IgD-negative memory B cell (primary cell): ENCODE data around the gene HDDC3. TPM values are rescaled to one million over a fixed set of nuclear protein-coding genes. Genes with fewer than 3 reads are reported as not detected.
"Not testable (repeated sequence)": the region's sequence is repeated elsewhere in the genome, so short reads cannot be mapped to it uniquely, and the experiment has no call there.

Source experiments
- H3K27ac Mint-ChIP-seq, 3 donors: one replicate each; pipeline ENCODE4 v1.8.0; 2020 to 2022; ENCODE audit warnings: mild to moderate bottlenecking in 3 of 3, mixed read lengths in 3 of 3, moderate library complexity in 1 of 3
- H3K27me3 Mint-ChIP-seq: one replicate; pipeline ENCODE4 v1.8.0; 2021; ENCODE audit warnings: mixed read lengths
- H3K36me3 Mint-ChIP-seq: one replicate; pipeline ENCODE4 v1.8.0; 2020; ENCODE audit warnings: mild to moderate bottlenecking, mixed read lengths
- H3K4me1 Mint-ChIP-seq, 3 donors: one replicate each; pipeline ENCODE4 v1.8.0; 2020 to 2022; ENCODE audit warnings: mixed read lengths in 3 of 3, mild to moderate bottlenecking in 1 of 3
- H3K4me3 Mint-ChIP-seq, 4 donors: one replicate each; pipeline ENCODE4 v1.8.0; 2020 to 2022; ENCODE audit warnings: mild to moderate bottlenecking in 4 of 4, mixed read lengths in 4 of 4, moderate library complexity in 3 of 4
- H3K9me3 Mint-ChIP-seq, 3 donors: one replicate each; pipeline ENCODE4 v1.8.0; 2020 to 2021; ENCODE audit warnings: mixed read lengths in 3 of 3, mild to moderate bottlenecking in 1 of 3
- polyA plus RNA-seq: library from polyadenylated mRNA; unstranded; fragments of 300-500 nt; fragmentation: Illumina TruSeq; gene quantifications from one replicate; pipeline ENCODE4 v1.2.3, GENCODE V29; 2021

HDDC3 gene
- polyA plus RNA-seq, 1 donor from 2014 or later, result 29.4 TPM

DNA sequence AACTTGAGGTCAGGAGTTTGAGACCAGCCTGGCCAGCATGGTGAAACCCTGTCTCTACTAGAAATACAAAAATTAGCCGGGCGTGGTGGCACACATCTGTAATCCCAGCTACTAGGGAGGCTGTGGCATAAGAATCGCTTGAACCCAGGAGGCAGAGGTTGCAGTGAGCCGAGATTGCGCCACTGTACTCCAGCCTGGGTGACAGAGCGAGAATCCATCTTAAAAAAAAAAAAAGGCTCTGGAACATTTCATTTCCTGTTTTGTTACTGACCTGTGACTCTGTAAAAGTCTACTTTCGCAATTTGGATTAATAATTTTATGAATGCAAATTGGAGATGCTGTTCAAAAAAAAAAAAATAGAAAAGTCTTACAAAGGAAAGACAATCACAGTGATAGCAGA is 4.2 kb downstream of the HDDC3 start:
- not testable (repeated sequence) for H3K27me3 Mint-ChIP-seq, H3K27ac Mint-ChIP-seq, H3K36me3 Mint-ChIP-seq, H3K9me3 Mint-ChIP-seq
- Mint-ChIP-seq H3K4me1 (peaks cover 24 to 26% (median 24%) of the 10 kb centered on the region in 3 donors), H3K4me3 (peak overlapping the region in 2 of 4 donors; percentile 21 to 89)

DNA sequence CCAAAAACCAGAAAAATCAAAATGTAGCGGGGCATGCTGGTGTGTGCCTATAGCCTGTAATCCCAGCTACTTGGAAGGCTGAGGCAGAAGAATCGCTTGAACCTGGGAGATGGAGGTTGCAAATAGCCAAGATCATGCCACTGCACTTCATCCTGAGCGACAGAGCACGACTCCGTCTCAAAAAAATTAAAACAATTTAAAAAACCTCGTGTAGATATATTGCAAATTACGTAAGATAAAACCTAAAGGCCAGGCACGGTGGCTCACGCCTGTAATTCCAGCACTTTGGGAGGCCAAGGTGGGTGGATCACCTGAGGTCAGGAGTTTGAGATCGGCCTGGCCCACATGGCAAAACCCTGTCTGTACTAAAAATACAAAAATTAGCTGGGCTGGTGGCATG is 5.6 kb downstream of the HDDC3 start:
- H3K27ac Mint-ChIP-seq, H3K36me3 Mint-ChIP-seq, H3K27me3 Mint-ChIP-seq, H3K9me3 Mint-ChIP-seq: not testable (repeated sequence)
- Mint-ChIP-seq H3K4me3 (peak overlapping the region in 3 of 4 donors; percentile 4 to 57 (median 39)), H3K4me1 (peaks cover 18 to 22% (median 21%) of the 10 kb centered on the region in 3 donors)

DNA sequence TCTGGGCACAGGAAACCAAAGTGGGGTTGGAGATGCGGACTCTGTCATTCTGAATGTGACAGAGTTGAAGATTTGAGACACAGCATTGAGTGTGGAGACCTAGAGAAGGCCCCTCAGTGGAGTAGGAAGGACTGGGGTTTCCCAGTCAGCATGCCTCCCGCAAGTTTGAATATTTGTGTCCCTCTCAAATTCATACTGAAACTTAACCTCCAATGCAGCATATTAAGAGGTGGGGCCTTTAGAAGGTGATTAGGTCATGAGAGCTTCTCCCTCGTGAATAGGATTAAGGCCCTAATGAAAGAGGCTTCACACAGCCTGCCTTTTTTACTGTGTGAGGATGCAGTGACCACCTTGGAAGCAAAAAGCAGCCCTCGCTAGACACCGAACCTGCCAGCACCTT is 8.0 kb downstream of the HDDC3 start:
- no peaks in the 10 kb centered on the region for H3K9me3 Mint-ChIP-seq
- peak overlapping the region in 1 of 4 donors; percentile 55 for H3K4me3 Mint-ChIP-seq
- H3K27me3 Mint-ChIP-seq, result no peaks in the 10 kb centered on the region
- peak overlapping the region in 1 of 3 donors; percentile 40 for H3K27ac Mint-ChIP-seq
- peaks cover 6% of the 10 kb centered on the region for H3K36me3 Mint-ChIP-seq
- H3K4me1 Mint-ChIP-seq, result peaks cover 4 to 6% (median 5%) of the 10 kb centered on the region in 3 donors

DNA sequence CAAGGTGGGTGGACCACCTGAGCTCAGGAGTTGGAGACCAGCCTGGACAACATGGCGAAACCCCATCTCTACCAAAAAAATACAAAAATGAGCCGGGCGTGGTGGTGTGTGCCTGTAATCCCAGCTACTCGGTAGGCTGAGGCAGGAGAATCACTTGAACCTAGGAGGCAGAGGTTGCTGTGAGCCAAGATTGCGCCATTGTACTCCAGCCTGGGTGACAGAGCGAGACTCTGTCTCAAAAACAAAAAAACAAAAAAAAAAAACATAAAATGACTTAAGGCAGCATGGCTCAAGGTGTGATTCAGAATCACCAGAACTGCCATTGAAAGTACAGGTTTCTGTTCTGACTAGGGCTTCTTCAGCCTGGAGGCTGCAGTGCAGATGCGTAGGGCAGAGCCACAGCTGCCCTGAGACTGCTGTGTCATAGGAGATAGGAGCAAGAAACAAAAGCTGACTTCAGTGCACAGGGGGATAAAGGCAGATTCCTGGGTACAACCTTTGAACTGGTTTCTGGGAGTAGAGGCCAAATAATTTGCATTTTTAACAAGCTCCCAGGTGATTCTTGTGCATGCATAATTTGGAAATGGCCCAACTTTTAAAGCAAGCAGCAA is 9.5 kb downstream of the HDDC3 start:
- not testable (repeated sequence) for H3K9me3 Mint-ChIP-seq, H3K4me1 Mint-ChIP-seq, H3K27ac Mint-ChIP-seq, H3K36me3 Mint-ChIP-seq, H3K27me3 Mint-ChIP-seq
- H3K4me3 Mint-ChIP-seq, result peak overlapping the region in 1 of 4 donors; percentile 50

DNA sequence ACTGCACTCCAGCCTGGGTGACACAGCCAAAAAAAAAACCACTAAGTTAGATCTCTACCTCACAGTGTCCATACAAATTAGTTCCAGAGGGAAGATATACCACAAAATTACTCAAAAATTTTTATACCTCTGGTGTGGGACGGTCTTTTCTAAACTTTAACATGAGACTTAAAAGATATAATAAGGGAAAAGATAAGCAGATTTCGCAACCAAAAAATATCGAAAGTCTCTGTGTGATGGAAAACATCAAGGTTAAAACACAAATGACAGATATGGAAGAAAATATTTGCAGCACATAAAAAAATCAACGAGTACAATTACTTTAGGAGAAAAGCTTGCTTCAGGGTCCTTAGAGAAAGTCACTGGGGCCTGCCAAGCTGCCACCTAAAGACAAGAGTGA is 10.5 kb downstream of the HDDC3 start:
- Mint-ChIP-seq H3K4me1 (peaks cover 0 to 4% (median 4%) of the 10 kb centered on the region in 3 donors), H3K9me3 (no peaks in the 10 kb centered on the region), H3K27ac (no peak overlapping the region), H3K4me3 (no peak overlapping the region), H3K27me3 (no peaks in the 10 kb centered on the region), H3K36me3 (peaks cover 8% of the 10 kb centered on the region)

DNA sequence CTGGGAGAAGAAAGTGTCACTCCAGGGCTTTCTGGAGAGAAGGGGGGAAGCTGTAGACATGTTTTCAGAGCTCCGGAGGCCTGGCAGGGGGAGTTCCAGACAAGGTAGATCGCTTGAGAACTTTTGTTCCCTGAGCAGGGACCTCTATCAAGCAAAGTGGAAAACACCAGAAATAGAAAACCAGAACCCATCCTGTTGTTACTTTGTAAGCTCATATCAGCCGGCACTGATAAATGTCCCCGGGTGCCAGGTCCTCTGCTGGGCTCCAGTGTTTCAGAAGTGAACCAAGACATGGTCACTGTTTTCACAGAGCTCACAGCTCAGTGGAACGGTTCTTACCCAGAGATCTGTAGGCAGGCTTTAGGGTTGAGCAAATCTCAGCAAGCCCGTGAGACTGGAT is 13.5 kb downstream of the HDDC3 start:
- peaks cover 6% of the 10 kb centered on the region for H3K36me3 Mint-ChIP-seq
- H3K27me3 Mint-ChIP-seq, result no peaks in the 10 kb centered on the region
- no peaks in the 10 kb centered on the region for H3K9me3 Mint-ChIP-seq
- peaks cover 0 to 4% (median 0%) of the 10 kb centered on the region in 3 donors for H3K4me1 Mint-ChIP-seq
- no peak overlapping the region for H3K27ac Mint-ChIP-seq
- no peak overlapping the region for H3K4me3 Mint-ChIP-seq

DNA sequence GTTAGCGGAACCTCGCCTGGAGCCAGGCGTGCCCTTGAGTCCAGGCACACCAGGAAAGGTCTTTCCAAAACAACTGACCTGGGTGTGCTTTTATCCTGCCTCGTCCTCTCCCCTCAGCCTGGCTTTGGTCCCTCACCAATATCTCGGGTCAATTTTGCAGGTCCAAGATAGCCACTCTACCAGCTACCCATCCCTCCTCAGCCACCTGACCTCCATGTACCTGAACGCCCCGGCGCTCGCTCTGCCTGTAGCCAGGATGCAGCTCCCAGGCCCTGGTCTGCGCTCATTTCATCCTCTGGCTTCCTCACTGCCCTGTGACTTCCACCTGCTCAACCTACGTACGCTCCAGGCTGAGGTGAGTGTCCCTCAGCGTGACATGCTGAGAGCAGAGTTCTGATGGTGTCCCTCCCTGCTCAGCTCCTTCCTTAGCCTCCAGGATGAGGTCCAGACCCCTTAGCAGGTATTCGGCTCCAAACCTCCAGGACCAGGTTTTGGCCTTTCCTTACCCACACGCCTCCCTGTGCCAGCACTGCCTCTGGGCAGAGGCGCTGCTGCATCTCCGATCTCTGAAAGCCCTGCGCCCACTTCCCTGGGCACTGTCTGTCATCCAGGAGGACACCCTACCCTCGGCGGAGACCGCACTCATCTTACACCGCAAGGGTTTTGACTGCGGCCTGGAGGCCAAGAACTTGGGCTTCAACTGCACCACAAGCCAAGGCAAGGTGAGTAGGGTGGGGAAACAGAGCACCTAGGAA is 14.1 kb downstream of the HDDC3 start:
- H3K4me3 Mint-ChIP-seq, result no peak overlapping the region
- H3K4me1 Mint-ChIP-seq, result peaks cover 0 to 4% (median 0%) of the 10 kb centered on the region in 3 donors
- no peaks in the 10 kb centered on the region for H3K27me3 Mint-ChIP-seq
- peaks cover 6% of the 10 kb centered on the region for H3K36me3 Mint-ChIP-seq
- H3K27ac Mint-ChIP-seq, result peak overlapping the region in 1 of 3 donors; percentile 93
- no peaks in the 10 kb centered on the region for H3K9me3 Mint-ChIP-seq

DNA sequence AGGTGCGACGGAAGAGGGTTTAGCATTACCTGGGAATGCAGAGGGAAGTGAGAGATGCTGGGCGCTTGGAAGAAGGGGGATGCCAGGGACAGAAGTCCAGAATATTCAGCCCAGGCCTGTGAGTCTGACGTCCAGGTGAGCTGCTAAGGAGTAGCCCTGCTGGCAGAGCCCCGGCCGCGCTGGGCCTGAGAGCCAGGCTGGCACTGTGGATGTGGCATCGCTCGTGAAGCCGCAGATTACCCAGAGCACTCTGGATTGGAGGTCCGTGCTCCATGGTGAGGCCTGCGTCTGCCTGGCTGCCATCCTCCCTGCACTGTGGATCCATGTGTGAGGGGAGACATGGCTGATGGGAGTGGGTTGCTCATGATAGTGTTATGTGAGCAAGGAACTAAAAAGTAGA is 14.8 kb downstream of the HDDC3 start:
- no peak overlapping the region for H3K4me3 Mint-ChIP-seq
- peak overlapping the region in 1 of 3 donors; percentile 93 for H3K27ac Mint-ChIP-seq
- H3K27me3 Mint-ChIP-seq, result no peaks in the 10 kb centered on the region
- no peaks in the 10 kb centered on the region for H3K9me3 Mint-ChIP-seq
- peaks cover 0 to 4% (median 0%) of the 10 kb centered on the region in 3 donors for H3K4me1 Mint-ChIP-seq
- H3K36me3 Mint-ChIP-seq, result peaks cover 6% of the 10 kb centered on the region

DNA sequence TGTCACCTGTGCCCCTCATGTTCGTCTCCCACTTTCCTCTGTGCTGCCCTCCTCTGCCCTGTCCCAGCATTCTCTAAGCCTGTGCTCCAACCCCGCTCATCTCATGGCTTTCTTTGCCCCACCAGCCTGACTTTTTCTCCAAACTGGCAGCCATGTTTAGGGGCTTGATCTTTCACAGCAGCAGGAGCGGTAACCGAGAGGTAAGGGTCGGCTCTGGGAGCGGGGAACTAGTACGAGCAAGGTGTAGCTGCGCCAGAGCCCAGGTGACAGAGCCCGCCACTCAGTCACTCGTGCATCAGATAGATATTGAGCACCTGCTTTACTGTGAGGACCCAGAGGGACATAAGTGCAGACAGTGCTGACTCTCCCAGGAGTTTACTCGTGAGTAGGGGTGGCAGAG is 15.9 kb downstream of the HDDC3 start:
- no peaks in the 10 kb centered on the region for H3K9me3 Mint-ChIP-seq
- no peak overlapping the region for H3K4me3 Mint-ChIP-seq
- no peaks in the 10 kb centered on the region for H3K27me3 Mint-ChIP-seq
- H3K4me1 Mint-ChIP-seq, result peaks cover 0 to 4% (median 0%) of the 10 kb centered on the region in 3 donors
- peak overlapping the region in 1 of 3 donors; percentile 51 for H3K27ac Mint-ChIP-seq
- H3K36me3 Mint-ChIP-seq, result peaks cover 8% of the 10 kb centered on the region

DNA sequence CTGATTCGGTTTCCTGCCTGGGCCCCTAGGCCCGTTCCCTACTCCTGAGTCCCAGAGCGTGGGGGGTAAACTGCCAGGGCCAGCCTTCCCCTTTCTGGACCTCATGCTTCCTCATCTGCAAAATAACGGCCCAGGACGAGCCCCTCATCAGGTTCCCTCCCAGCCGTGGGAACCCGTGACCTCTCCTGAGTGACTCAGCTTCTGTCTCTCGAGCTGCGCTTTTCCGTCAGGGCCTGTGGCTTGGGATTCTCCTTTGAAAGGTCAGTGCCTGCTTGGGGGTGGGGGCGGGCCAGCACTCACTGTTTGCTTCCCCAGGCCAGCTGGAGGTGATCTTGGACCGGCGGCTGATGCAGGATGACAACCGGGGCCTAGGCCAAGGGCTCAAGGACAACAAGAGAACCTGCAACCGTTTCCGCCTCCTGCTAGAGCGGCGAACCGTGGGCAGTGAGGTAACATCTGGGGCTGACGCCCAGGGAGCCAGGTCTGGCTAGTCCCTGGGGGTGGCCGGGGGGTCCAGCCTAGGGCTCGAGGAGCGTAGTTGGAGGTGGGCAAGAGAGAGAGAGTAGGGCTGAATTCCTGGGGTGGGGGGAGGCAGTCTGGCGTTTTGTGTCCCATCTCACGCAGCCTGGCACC is 16.4 kb downstream of the HDDC3 start:
- Mint-ChIP-seq H3K4me3 (peak overlapping the region in 2 of 4 donors; percentile 25 to 37), H3K27me3 (no peaks in the 10 kb centered on the region), H3K27ac (no peak overlapping the region), H3K36me3 (peaks cover 8% of the 10 kb centered on the region), H3K4me1 (peaks cover 0 to 2% (median 0%) of the 10 kb centered on the region in 3 donors), H3K9me3 (no peaks in the 10 kb centered on the region)

DNA sequence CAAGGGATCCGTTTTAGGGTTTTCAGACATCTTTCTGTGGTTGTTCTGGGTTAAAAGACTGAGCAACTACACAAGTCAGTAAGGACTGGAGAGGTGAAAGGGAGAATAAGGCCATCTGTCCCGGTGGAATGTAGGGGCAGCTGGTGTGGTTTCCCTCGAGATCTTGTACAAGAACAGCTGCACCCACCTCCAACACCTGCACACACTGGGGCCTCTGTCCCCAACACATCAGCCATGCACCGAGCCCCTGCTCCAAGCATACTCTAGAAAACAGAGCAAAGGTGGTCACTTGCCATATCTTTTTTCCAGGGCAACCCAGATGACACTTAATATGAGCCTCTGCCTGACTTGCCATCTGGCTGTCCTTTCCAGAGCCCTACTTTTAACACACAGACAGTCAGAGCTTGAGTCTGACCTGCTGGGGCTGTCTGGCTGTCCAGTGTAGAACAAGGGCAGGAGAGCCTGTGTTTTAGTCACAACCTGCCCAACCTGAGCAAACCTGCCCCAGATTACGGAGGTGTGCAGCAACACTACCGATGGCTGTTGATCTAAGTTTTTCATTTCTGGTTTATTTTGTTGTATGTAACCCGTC is 17.0 kb downstream of the HDDC3 start:
- Mint-ChIP-seq H3K9me3 (no peaks in the 10 kb centered on the region), H3K27ac (no peak overlapping the region), H3K27me3 (no peaks in the 10 kb centered on the region), H3K36me3 (peaks cover 6% of the 10 kb centered on the region), H3K4me3 (no peak overlapping the region), H3K4me1 (peaks cover 0 to 2% (median 0%) of the 10 kb centered on the region in 3 donors)

DNA sequence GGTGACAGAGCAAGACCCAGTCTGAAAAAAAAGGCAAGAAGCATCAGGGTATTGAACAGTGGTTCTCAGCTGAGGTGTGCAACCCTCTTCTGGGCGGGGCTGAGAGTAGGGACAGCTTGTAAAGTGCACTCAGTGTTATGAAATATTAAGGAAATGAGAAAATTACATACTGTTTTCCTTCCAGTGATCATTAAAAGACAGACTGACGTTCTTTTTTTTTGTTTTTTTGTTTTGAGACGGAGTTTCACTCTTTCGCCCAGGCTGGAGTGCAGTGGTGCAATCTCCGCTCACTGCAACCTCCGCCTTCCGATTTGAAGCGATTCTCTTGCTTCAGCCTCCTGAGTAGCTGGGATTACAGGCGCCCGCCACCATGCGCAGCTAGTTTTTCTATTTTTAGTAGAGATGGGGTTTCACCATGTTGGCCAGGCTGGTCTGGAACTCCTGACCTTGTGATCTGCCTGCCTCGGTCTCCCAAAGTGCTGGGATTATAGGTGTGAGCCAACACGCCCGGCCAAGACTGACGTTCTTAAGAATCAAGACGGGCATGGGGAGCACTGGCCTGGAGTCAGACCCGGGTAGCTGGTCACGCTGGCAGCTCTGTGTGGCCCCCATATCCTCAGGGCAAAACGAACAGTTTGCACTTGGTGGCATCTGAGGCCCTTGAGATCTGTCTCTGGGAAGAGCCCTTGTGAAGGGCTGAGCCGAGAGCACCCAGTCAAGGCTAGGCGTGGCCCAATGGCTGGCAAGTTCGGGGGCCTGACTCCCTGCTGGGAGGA is 17.9 kb downstream of the HDDC3 start:
- H3K4me3 Mint-ChIP-seq, result no peak overlapping the region
- H3K36me3 Mint-ChIP-seq, result peaks cover 5% of the 10 kb centered on the region
- H3K4me1 Mint-ChIP-seq, result peaks cover 0 to 2% (median 0%) of the 10 kb centered on the region in 3 donors
- no peak overlapping the region for H3K27ac Mint-ChIP-seq
- H3K9me3 Mint-ChIP-seq, result no peaks in the 10 kb centered on the region
- no peaks in the 10 kb centered on the region for H3K27me3 Mint-ChIP-seq

DNA sequence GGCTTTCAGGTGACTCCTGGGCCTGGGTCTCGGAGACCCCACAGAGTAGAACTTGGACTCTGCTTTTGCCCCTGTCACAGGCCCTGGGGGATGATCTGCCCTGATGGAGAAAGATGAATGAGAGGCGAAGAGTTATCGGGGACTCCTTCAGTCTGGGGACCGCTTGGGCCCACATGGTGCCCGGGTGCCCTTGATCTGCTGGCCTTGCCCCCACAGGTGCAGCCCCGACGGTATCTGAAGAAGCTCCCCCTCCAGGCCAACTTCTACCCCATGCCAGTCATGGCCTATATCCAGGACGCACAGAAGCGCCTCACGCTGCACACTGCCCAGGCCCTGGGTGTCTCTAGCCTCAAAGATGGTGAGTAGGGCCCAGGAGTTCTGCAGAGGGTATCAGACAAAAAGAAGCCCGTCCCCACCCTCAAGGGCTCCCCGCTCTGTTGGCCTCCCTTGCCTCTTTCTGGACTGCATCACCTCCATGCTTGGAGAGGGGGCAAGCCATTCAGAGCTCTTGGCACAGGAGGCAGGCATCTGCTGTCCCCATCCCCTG is 18.9 kb downstream of the HDDC3 start:
- no peaks in the 10 kb centered on the region for H3K9me3 Mint-ChIP-seq
- H3K36me3 Mint-ChIP-seq, result peaks cover 4% of the 10 kb centered on the region
- no peak overlapping the region for H3K27ac Mint-ChIP-seq
- H3K4me1 Mint-ChIP-seq, result peaks cover 0 to 2% (median 0%) of the 10 kb centered on the region in 3 donors
- H3K4me3 Mint-ChIP-seq, result no peak overlapping the region
- H3K27me3 Mint-ChIP-seq, result no peaks in the 10 kb centered on the region

DNA sequence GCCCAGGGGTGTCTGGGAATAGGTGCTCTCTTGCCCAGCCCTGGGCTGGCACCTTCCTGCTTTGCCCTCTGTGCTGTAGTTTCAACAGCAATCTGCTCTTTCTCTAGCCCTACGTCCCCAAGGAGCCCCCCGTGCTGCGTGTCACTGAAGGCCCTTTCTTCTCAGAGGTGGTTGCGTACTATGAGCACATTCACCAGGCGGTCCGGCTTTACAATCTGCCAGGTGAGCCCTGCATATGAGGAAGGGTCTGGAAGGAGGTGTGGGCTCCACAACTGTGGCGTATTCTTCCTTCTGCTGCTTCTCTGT is 19.6 kb downstream of the HDDC3 start:
- Mint-ChIP-seq H3K27me3 (no peaks in the 10 kb centered on the region), H3K27ac (no peak overlapping the region), H3K4me3 (peak overlapping the region in 1 of 4 donors; percentile 27), H3K4me1 (peaks cover 0 to 2% (median 0%) of the 10 kb centered on the region in 3 donors), H3K9me3 (no peaks in the 10 kb centered on the region), H3K36me3 (peaks cover 4% of the 10 kb centered on the region)
